ENCODE data around the gene UNK.
A peak's percentile ranks its signal among the peaks of the same experiment; 100 is the strongest.
"Not testable (repeated sequence)": the region's sequence is repeated elsewhere in the genome, so short reads cannot be mapped to it uniquely, and the experiment has no call there.

The UNK gene

GRCh38 chr17:75847614-75848522 lies 63.3 kb downstream of the UNK start:
- peak overlapping the region; percentile 46 to 87 (median 58) for H3K27ac Mint-ChIP-seq
- peaks cover 38% of the 10 kb centered on the region for H3K36me3 Mint-ChIP-seq (ENCODE audit: low read depth)
- peak overlapping the region in 1 of 3 experiments; percentile 55 for H3K4me3 Mint-ChIP-seq
- H3K27me3 Mint-ChIP-seq (ENCODE audit: low read depth) = no peaks in the 10 kb centered on the region
- TF ChIP-seq, protein P1, sequence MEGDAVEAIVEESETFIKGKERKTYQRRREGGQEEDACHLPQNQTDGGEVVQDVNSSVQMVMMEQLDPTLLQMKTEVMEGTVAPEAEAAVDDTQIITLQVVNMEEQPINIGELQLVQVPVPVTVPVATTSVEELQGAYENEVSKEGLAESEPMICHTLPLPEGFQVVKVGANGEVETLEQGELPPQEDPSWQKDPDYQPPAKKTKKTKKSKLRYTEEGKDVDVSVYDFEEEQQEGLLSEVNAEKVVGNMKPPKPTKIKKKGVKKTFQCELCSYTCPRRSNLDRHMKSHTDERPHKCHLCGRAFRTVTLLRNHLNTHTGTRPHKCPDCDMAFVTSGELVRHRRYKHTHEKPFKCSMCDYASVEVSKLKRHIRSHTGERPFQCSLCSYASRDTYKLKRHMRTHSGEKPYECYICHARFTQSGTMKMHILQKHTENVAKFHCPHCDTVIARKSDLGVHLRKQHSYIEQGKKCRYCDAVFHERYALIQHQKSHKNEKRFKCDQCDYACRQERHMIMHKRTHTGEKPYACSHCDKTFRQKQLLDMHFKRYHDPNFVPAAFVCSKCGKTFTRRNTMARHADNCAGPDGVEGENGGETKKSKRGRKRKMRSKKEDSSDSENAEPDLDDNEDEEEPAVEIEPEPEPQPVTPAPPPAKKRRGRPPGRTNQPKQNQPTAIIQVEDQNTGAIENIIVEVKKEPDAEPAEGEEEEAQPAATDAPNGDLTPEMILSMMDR (IDR thresholded peaks at IDR 0.05; ENCODE audit: unreplicated experiment in 3 of 3) = no peak
- H3K4me1 Mint-ChIP-seq = peaks cover 27% of the 10 kb centered on the region
- no peaks in the 10 kb centered on the region for H3K9me3 Mint-ChIP-seq

DNA sequence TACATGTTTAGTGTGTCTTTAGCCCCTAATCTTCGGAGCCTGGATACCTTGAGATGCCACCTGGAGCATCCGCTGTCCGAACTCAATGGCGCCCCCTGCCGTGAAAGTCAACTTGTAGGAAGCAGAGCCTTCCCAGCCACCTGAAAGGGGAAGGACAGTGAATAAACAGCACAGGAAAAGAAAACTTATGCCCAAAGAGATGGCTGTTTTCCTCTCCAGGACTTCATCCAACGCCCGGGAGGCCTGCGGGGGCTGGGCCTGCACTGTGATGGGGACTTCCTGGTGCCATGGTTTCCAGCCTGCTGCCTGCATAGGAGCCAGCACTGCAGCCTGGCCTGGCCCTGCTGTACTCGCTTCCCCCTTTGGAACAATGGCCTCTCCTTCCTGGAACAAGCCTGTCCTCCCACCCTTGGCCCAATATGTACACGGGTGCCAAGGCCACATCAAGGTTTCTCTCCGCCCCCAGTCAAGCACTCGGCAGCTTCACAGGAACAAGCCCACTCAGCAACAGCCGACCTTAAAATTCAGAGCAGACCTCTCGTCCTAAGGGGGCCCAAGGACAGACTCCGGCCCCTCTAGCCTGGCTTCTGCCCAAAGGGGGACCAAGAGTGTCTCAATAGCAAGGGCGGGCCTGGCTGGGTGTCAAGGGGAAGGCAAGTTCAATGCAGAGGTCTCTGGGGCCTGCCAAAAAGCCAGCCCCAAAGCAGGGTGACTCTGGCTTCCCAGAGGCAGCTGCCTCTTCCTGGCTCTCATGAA lies 64.1 kb downstream of the UNK start:
- Mint-ChIP-seq H3K9me3 (no peaks in the 10 kb centered on the region), H3K36me3 (ENCODE audit: low read depth) (peaks cover 38% of the 10 kb centered on the region), H3K4me3 (peak overlapping the region in 1 of 3 experiments; percentile 55), H3K4me1 (peaks cover 27% of the 10 kb centered on the region), H3K27ac (peak overlapping the region; percentile 58 to 87 (median 59)), H3K27me3 (ENCODE audit: low read depth) (no peaks in the 10 kb centered on the region)
- TF ChIP-seq, protein P1 (IDR thresholded peaks at IDR 0.05; ENCODE audit: unreplicated experiment in 3 of 3) = peak; percentile 59 to 63 (median 60)

- H3K36me3 Mint-ChIP-seq (ENCODE audit: low read depth) = peaks cover 38% of the 10 kb centered on the region
- no peak overlapping the region for H3K4me3 Mint-ChIP-seq
- no peaks in the 10 kb centered on the region for H3K27me3 Mint-ChIP-seq (ENCODE audit: low read depth)
- peak overlapping the region in 2 of 3 experiments; percentile 67 to 87 for H3K27ac Mint-ChIP-seq
- TF ChIP-seq, protein P1 (IDR thresholded peaks at IDR 0.05; ENCODE audit: unreplicated experiment in 3 of 3) = no peak
- peaks cover 29% of the 10 kb centered on the region for H3K4me1 Mint-ChIP-seq
- H3K9me3 Mint-ChIP-seq = no peaks in the 10 kb centered on the region
Observed at GRCh38 chr17:75849279-75849646, 64.7 kb downstream of the UNK start.

GRCh38 chr17:75849724-75850123 lies 65.1 kb downstream of the UNK start:
- H3K27me3 Mint-ChIP-seq (ENCODE audit: low read depth) = no peaks in the 10 kb centered on the region
- H3K36me3 Mint-ChIP-seq (ENCODE audit: low read depth) = peaks cover 38% of the 10 kb centered on the region
- H3K4me3 Mint-ChIP-seq = no peak overlapping the region
- TF ChIP-seq, protein P1 (IDR thresholded peaks at IDR 0.05; ENCODE audit: unreplicated experiment in 3 of 3) = no peak
- peak overlapping the region in 2 of 3 experiments; percentile 67 to 87 for H3K27ac Mint-ChIP-seq
- H3K9me3 Mint-ChIP-seq = no peaks in the 10 kb centered on the region
- peaks cover 33% of the 10 kb centered on the region for H3K4me1 Mint-ChIP-seq

DNA sequence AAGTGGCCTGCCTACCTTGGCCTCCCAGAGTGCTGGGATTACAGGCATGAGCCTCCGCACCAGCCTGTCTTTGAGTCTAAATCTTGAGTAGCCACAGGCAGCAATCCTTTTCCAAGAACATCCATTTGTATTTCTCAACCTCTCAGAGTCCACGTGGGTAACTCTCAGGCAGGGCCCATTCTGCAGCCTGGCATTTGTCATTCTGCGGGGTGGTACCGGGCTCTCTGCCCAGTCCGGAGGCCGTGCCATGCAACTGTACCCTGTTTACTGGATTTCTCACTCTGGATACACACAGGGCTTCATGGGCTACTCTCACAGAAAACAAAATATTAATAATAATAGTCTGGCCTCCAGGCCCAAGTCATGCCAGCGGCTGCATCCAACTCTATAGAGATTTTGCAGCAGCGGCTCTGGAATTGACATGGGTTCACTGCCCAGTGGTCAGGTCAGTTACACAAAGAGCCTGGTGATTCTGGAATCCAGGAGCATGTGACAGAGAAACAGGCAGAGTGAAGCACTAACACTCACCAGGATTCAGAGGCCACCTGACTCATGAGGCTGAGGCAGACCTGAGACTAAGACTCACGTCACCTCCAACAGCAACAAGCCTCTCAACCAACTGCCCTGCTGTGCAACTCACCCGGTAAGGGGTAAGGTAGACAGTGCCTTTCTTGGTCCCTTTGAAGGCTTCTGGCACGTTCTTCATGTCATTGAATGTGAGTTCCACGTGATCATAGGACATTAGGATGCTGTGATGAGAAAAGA lies 66.5 kb downstream of the UNK start:
- no peak overlapping the region for H3K27ac Mint-ChIP-seq
- no peaks in the 10 kb centered on the region for H3K9me3 Mint-ChIP-seq
- peaks cover 30% of the 10 kb centered on the region for H3K36me3 Mint-ChIP-seq (ENCODE audit: low read depth)
- TF ChIP-seq, protein P1 (IDR thresholded peaks at IDR 0.05; ENCODE audit: unreplicated experiment in 3 of 3) = no peak
- no peaks in the 10 kb centered on the region for H3K27me3 Mint-ChIP-seq (ENCODE audit: low read depth)
- peak overlapping the region in 2 of 3 experiments; percentile 39 to 51 for H3K4me3 Mint-ChIP-seq
- H3K4me1 Mint-ChIP-seq = peaks cover 24% of the 10 kb centered on the region

DNA sequence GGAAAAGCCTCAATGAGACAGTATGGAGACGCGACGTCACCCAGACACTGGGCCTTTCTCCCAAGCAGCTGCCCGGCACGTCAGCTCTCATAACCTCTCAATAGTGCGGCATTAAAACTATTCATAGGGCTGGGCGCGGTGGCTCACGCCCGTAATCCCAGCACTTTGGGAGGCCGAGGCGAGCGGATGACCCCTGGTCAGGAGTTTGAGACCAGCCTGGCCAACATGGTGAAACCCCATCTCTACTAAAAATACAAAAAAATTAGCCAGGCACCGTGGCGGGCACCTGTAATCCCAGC lies 67.0 kb downstream of the UNK start:
- H3K27ac Mint-ChIP-seq; H3K9me3 Mint-ChIP-seq; H3K27me3 Mint-ChIP-seq (ENCODE audit: low read depth): not testable (repeated sequence)
- Mint-ChIP-seq H3K36me3 (ENCODE audit: low read depth) (peaks cover 27% of the 10 kb centered on the region), H3K4me1 (peaks cover 28% of the 10 kb centered on the region), H3K4me3 (peak overlapping the region in 2 of 3 experiments; percentile 39 to 51)

All from nephron (organoid).